PC-9 (cell line): ENCODE measurements around the gene RALB.

Experiments used
- CTCF ChIP-seq: fragments of 200-600 bp; sonication (generic); conservative IDR thresholded peaks from 2 replicates; pipeline ENCODE4 v1.6.1; 2017; ENCODE audit warnings: mixed run types, antibody characterized with exemption, mild to moderate bottlenecking, moderate library complexity
- EZH2 ChIP-seq: fragments of 200-600 bp; sonication (generic); IDR thresholded peaks from 2 replicates; pipeline ENCODE4 v1.8.0; 2017; ENCODE audit warnings: antibody characterized with exemption, low read depth

- TF ChIP-seq CTCF (no peak), EZH2 (no peak)
Measured at GRCh38 chr2:120310136-120310535, 57.5 kb downstream of the RALB start.
